HepG2 (cell line): ENCODE data around the gene MEA1. TPM values are rescaled to one million over a fixed set of nuclear protein-coding genes. Genes with fewer than 3 reads are reported as not detected.

Experiments used
- AGO1 ChIP-seq: fragments of 200-400 bp; formaldehyde crosslinking; IDR thresholded peaks from 2 replicates; pipeline ENCODE4 v1.6.1; 2017; ENCODE audit warnings: mild to moderate bottlenecking, low read depth, low read length, moderate library complexity; ENCODE audit not compliant: poor library complexity, severe bottlenecking
- FOXM1 ChIP-seq: sonication (generic); formaldehyde crosslinking; IDR thresholded peaks from 2 replicates; pipeline ENCODE4 v1.5.0; 2020; ENCODE audit warnings: missing genetic modification reagents
- HNF4A ChIP-seq: sonication (generic); formaldehyde crosslinking; IDR thresholded peaks from 2 replicates; pipeline ENCODE4 v1.4.0; 2020; ENCODE audit warnings: missing genetic modification reagents
- KLF9 ChIP-seq: IDR thresholded peaks from 2 replicates; pipeline ENCODE4 v1.6.1; 2016; ENCODE audit warnings: low read depth
- MTA3 ChIP-seq: sonication (generic); formaldehyde crosslinking; IDR thresholded peaks from 2 replicates; pipeline ENCODE4 v1.4.0; 2020; ENCODE audit warnings: missing genetic modification reagents
- NCOA2 ChIP-seq: sonication (generic); formaldehyde crosslinking; IDR thresholded peaks from 2 replicates; pipeline ENCODE4 v1.8.0; 2022; ENCODE audit warnings: inconsistent platforms
- POGZ ChIP-seq: sonication (generic); formaldehyde crosslinking; IDR thresholded peaks from 2 replicates; pipeline ENCODE4 v1.4.0; 2020; ENCODE audit warnings: mild to moderate bottlenecking, missing genetic modification reagents
- SRF ChIP-seq: IDR thresholded peaks from 2 replicates; pipeline ENCODE4 v1.6.1; 2011; ENCODE audit warnings: mild to moderate bottlenecking, low read depth, low read length, moderate library complexity
- TOPORS ChIP-seq: sonication (generic); formaldehyde crosslinking; IDR thresholded peaks from 2 replicates; pipeline ENCODE4 v1.8.0; 2023; ENCODE audit warnings: mild to moderate bottlenecking, missing genetic modification reagents
- ZNF205 ChIP-seq: IDR thresholded peaks from 2 replicates; pipeline ENCODE4 v1.6.1; 2018; ENCODE audit warnings: missing biosample characterization, missing genetic modification reagents
- ZNF430 ChIP-seq: sonication (generic); formaldehyde crosslinking; IDR thresholded peaks from 2 replicates; pipeline ENCODE4 v1.9.0; 2021; ENCODE audit warnings: mild to moderate bottlenecking, missing genetic modification reagents
- ZNF501 ChIP-seq: sonication (generic); formaldehyde crosslinking; IDR thresholded peaks from 2 replicates; pipeline ENCODE4 v1.5.1; 2020; ENCODE audit warnings: mild to moderate bottlenecking, moderate library complexity, missing genetic modification reagents
- ZNF614 ChIP-seq: IDR thresholded peaks from 2 replicates; pipeline ENCODE4 v1.6.1; 2018; ENCODE audit warnings: missing biosample characterization, missing genetic modification reagents, inconsistent platforms, borderline replicate concordance
- ZNF709 ChIP-seq: sonication (generic); formaldehyde crosslinking; IDR thresholded peaks from 2 replicates; pipeline ENCODE4 v1.5.0; 2020; ENCODE audit warnings: mild to moderate bottlenecking, missing genetic modification reagents
- polyA plus RNA-seq, 8 experiments: library from polyadenylated mRNA; depleted of rRNA in 3 of 8; stranded (reverse) in 7 of 8; unstranded in 1 of 8; fragments of >200 nt; fragmentation: Illumina TruSeq in 4 of 8; extraction: Trizol in 4 of 8; gene quantifications; 2 replicates each; pipeline versions ENCODE4 v1.2.1 to v1.2.3, GENCODE V29; 2011 to 2016; ENCODE audit warnings: low read depth in 4 of 8, missing spikeins in 1 of 8, mixed read lengths in 1 of 8; ENCODE audit not compliant: insufficient read depth in 1 of 8
- total RNA-seq, 5 experiments: library from RNA; depleted of rRNA; stranded (reverse); fragments of >200 nt; fragmentation: Illumina TruSeq; extraction: Trizol; gene quantifications; 2 replicates each; pipeline ENCODE4 v1.2.3, GENCODE V29; 2016; ENCODE audit warnings: low read depth in 1 of 5
- TF ChIP-seq, protein P1 (sequence below): sonication (generic); formaldehyde crosslinking; IDR thresholded peaks from 2 replicates; pipeline ENCODE4 v1.9.0; 2022; ENCODE audit warnings: missing genetic modification reagents, mild to moderate bottlenecking, borderline replicate concordance
- TF ChIP-seq, protein P2 (sequence below): sonication (generic); formaldehyde crosslinking; IDR thresholded peaks from 2 replicates; pipeline ENCODE4 v1.5.1; 2020; ENCODE audit warnings: mild to moderate bottlenecking, missing genetic modification reagents, borderline replicate concordance
- TF ChIP-seq, protein P3 (sequence below), 2 experiments: sonication (generic) in 1 of 2; formaldehyde crosslinking in 1 of 2; IDR thresholded peaks; 2 replicates each; pipeline versions ENCODE4 v1.4.0 to v1.6.1; 2016 to 2020; ENCODE audit warnings: borderline replicate concordance in 1 of 2, low read depth in 1 of 2, mild to moderate bottlenecking in 1 of 2, missing genetic modification reagents in 1 of 2
- TF ChIP-seq, protein P4 (sequence below): sonication (generic); formaldehyde crosslinking; IDR thresholded peaks from 2 replicates; pipeline ENCODE4 v1.8.0; 2023; ENCODE audit warnings: mild to moderate bottlenecking, missing genetic modification reagents
- TF ChIP-seq, protein P5 (sequence below): sonication (generic); formaldehyde crosslinking; IDR thresholded peaks from 2 replicates; pipeline ENCODE4 v1.4.0; 2020; ENCODE audit warnings: missing genetic modification reagents, borderline replicate concordance

Gene MEA1
- total and polyA plus RNA-seq, 2 of the 13 experiments (the other 11 are each of a cell fraction or from before 2014, with no cell fraction given), result 75.6 to 86.2 TPM

DNA sequence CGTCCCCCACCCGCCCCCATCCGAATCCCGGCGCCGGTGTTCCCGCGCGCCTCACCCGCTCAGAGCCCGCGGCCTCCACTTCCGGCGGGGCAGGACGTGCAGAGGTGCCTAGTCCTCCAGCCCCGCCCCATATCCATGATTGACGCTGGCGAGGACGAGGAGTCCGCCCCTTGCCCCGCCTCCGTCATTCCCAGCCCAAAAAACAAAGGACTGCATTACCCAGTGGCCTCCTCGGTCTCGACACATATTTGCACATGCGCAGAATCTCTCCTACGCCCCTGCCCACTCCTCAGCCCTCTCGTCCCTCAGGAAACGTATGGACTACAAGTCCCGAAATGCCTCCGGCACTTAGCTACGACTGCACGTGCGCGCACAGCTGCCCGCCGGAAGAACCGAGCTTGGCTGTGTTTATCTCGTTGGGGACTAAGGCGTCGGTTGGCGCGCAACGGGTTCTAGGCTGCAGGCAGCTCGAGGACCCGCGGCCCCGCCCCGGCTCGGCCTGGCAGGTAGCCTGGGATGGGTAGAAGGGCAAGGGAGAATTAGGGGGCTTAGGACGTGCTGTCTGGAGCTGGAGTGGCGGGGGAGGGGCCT, at the start of gene MEA1, which contains the start of gene KLHDC3 (continued):
- TF ChIP-seq ZNF709 (CRISPR knock-in tag) (0 out of 2 replicates have a peak, but pooled peaks have one; percentile 43), ZNF430 (CRISPR knock-in tag) (peak; percentile 62; the same call in 1 of the 2 replicates), AGO1 (peak; percentile 57), KLF9 (CRISPR knock-in tag) (0 out of 2 replicates have a peak, but pooled peaks have one; percentile 34), TOPORS (no peak), SRF (peak; percentile 30; the same call in 1 of the 2 replicates), HNF4A (CRISPR knock-in tag) (no peak), ZNF501 (CRISPR knock-in tag) (peak; percentile 80; the same call in 1 of the 2 replicates), POGZ (CRISPR knock-in tag) (peak; percentile 25; the same call in 1 of the 2 replicates), ZNF614 (peak; percentile 72), NCOA2 (CRISPR knock-in tag) (peak; percentile 23; the same call in 1 of the 2 replicates), FOXM1 (CRISPR knock-in tag) (no peak), MTA3 (CRISPR knock-in tag) (no peak), ZNF205 (CRISPR knock-in tag) (no peak)
- TF ChIP-seq, protein P1, sequence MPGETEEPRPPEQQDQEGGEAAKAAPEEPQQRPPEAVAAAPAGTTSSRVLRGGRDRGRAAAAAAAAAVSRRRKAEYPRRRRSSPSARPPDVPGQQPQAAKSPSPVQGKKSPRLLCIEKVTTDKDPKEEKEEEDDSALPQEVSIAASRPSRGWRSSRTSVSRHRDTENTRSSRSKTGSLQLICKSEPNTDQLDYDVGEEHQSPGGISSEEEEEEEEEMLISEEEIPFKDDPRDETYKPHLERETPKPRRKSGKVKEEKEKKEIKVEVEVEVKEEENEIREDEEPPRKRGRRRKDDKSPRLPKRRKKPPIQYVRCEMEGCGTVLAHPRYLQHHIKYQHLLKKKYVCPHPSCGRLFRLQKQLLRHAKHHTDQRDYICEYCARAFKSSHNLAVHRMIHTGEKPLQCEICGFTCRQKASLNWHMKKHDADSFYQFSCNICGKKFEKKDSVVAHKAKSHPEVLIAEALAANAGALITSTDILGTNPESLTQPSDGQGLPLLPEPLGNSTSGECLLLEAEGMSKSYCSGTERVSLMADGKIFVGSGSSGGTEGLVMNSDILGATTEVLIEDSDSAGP (CRISPR knock-in tag), result no peak; the same call in none of the 2 replicates
- TF ChIP-seq, protein P2, sequence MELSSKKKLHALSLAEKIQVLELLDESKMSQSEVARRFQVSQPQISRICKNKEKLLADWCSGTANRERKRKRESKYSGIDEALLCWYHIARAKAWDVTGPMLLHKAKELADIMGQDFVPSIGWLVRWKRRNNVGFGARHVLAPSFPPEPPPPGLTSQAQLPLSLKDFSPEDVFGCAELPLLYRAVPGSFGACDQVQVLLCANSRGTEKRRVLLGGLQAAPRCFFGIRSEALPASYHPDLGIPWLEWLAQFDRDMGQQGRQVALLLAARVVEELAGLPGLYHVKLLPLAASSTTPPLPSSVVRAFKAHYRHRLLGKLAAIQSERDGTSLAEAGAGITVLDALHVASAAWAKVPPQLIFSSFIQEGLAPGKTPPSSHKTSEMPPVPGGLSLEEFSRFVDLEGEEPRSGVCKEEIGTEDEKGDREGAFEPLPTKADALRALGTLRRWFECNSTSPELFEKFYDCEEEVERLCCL (CRISPR knock-in tag), result no peak
- TF ChIP-seq, protein P3, sequence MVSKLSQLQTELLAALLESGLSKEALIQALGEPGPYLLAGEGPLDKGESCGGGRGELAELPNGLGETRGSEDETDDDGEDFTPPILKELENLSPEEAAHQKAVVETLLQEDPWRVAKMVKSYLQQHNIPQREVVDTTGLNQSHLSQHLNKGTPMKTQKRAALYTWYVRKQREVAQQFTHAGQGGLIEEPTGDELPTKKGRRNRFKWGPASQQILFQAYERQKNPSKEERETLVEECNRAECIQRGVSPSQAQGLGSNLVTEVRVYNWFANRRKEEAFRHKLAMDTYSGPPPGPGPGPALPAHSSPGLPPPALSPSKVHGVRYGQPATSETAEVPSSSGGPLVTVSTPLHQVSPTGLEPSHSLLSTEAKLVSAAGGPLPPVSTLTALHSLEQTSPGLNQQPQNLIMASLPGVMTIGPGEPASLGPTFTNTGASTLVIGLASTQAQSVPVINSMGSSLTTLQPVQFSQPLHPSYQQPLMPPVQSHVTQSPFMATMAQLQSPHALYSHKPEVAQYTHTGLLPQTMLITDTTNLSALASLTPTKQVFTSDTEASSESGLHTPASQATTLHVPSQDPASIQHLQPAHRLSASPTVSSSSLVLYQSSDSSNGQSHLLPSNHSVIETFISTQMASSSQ (IDR thresholded peaks at IDR 0.05; ENCODE audit: low read depth), result no peak; the same call in 1 of the 2 replicates
- TF ChIP-seq, protein P3 (CRISPR knock-in tag; IDR thresholded peaks at IDR 0.05; ENCODE audit: borderline replicate concordance), result peak; percentile 77; the same call in 1 of the 2 replicates
- TF ChIP-seq, protein P4, sequence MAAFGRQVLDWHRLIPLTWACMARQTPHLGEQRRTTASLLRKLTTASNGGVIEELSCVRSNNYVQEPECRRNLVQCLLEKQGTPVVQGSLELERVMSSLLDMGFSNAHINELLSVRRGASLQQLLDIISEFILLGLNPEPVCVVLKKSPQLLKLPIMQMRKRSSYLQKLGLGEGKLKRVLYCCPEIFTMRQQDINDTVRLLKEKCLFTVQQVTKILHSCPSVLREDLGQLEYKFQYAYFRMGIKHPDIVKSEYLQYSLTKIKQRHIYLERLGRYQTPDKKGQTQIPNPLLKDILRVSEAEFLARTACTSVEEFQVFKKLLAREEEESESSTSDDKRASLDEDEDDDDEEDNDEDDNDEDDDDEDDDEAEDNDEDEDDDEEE, result 0 out of 2 replicates have a peak, but pooled peaks have one; percentile 7
- TF ChIP-seq, protein P5, sequence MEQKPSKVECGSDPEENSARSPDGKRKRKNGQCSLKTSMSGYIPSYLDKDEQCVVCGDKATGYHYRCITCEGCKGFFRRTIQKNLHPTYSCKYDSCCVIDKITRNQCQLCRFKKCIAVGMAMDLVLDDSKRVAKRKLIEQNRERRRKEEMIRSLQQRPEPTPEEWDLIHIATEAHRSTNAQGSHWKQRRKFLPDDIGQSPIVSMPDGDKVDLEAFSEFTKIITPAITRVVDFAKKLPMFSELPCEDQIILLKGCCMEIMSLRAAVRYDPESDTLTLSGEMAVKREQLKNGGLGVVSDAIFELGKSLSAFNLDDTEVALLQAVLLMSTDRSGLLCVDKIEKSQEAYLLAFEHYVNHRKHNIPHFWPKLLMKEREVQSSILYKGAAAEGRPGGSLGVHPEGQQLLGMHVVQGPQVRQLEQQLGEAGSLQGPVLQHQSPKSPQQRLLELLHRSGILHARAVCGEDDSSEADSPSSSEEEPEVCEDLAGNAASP (CRISPR knock-in tag), result no peak; the same call in 1 of the 2 replicates
